ENCODE data around the gene FRS2. TPM values are rescaled to one million over a fixed set of nuclear protein-coding genes. Genes with fewer than 3 reads are reported as not detected.

Gene FRS2
- total RNA-seq, 1 experiment from 2014 or later: 26.6 TPM

Small RNA genes lying within 50 kb of the gene (small RNA-seq; reads per million reads assigned to genes)
- gene MIR3913-1: 0 to 3.2 reads per million in 2 experiments

Other genes with a start within 250 kb of the FRS2 start
- gene CPSF6, start 230.8 kb upstream of the FRS2 start, total RNA-seq (2014; rRNA removed; shearing (Covaris generic)): 26.5 and 29.0 TPM in 2 replicates
- 0.37 and 0.88 TPM in 2 replicates for gene LYZ, start 122.0 kb upstream of the FRS2 start, total RNA-seq (2014; rRNA removed; shearing (Covaris generic))
- 48.4 and 49.4 TPM in 2 replicates for gene YEATS4, start 110.6 kb upstream of the FRS2 start, total RNA-seq (2014; rRNA removed; shearing (Covaris generic))
- 474 and 489 TPM in 2 replicates for gene CCT2, start 115.1 kb downstream of the FRS2 start, total RNA-seq (2014; rRNA removed; shearing (Covaris generic))
- not detected in 2 replicates for gene LRRC10, start 140.5 kb downstream of the FRS2 start, total RNA-seq (2014; rRNA removed; shearing (Covaris generic))
- gene BEST3, start 228.9 kb downstream of the FRS2 start, total RNA-seq (2014; rRNA removed; shearing (Covaris generic)): not detected in 2 replicates